MM.1S (cell line): ENCODE data around the gene RFX7.

Experiments used
- CTCF ChIP-seq: fragments of 300-600 bp; sonication (generic); IDR thresholded peaks from 2 replicates; pipeline ENCODE4 v1.5.1; 2016; ENCODE audit warnings: antibody characterized with exemption, low read length, mixed read lengths
- EZH2 ChIP-seq: fragments of 300-600 bp; sonication (generic); optimal IDR thresholded peaks from 2 replicates; pipeline ENCODE3; 2017; ENCODE audit warnings: low read depth, mild to moderate bottlenecking, antibody characterized with exemption, low read length, mixed read lengths
- EZH2phosphoT487 ChIP-seq: fragments of 300-600 bp; sonication (generic); IDR thresholded peaks from 2 replicates; pipeline ENCODE4 v1.6.1; 2018; ENCODE audit warnings: antibody characterized with exemption, low read length

DNA sequence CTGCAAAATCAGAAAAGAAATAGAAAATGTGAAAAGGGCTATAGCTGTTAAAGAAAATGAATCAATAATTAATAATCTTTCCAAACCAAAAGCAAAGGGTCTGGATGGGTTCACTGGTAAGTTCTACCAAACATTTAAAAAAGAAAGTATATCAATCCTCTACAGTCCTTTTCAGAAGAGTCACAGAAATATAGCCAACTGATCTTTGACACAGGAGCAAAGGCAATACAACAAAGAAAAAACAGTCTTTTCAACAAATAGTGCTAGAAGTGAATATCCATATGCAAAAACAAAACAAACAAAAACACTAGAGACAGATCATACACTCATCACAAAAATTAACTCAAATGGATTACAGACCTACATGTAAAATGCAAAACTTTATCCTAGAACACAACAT lies 32.6 kb downstream of the RFX7 start:
- TF ChIP-seq CTCF = no peak
- TF ChIP-seq EZH2phosphoT487 = no peak
- TF ChIP-seq EZH2 = no peak
